ENCODE data around the gene SENP6. TPM values are rescaled to one million over a fixed set of nuclear protein-coding genes. Genes with fewer than 3 reads are reported as not detected.
A peak's percentile ranks its signal among the peaks of the same experiment; 100 is the strongest.
"Not testable (repeated sequence)": the region's sequence is repeated elsewhere in the genome, so short reads cannot be mapped to it uniquely, and the experiment has no call there.

SENP6 gene
- total and polyA plus RNA-seq, 7 donors = 18.0 to 157 (median 122) TPM

- no peak overlapping the region for H3K4me3 ChIP-seq
- H3K4me1 ChIP-seq = peaks cover 0 to 14% (median 4%) of the 10 kb centered on the region in 4 donors
- peaks cover 9 to 75% (median 32%) of the 10 kb centered on the region in 4 donors for H3K36me3 ChIP-seq
- no peaks in the 10 kb centered on the region for H3K9me3 ChIP-seq
- no peak for TF ChIP-seq POLR2A (IDR thresholded peaks at IDR 0.05)
- H3K27me3 ChIP-seq = no peaks in the 10 kb centered on the region
- WGBS, 2 donors = 76 to 95% methylated on average over 2 of the region's 2 CpGs
- intact Hi-C loops (cut with DNase I) = no loop called here
- peak overlapping the region in 1 of 4 donors; percentile 5 for H3K27ac ChIP-seq
- no peak for DNase-seq
Observed at GRCh38 chr6:75711173-75711572, 109.5 kb downstream of the SENP6 start.

GRCh38 chr6:75719133-75719532 lies 117.5 kb downstream of the SENP6 start:
- DNase-seq = no peak
- peaks cover 0 to 32% (median 12%) of the 10 kb centered on the region in 4 donors for H3K36me3 ChIP-seq
- 95 to 96% methylated on average over 3 of the region's 3 CpGs for WGBS, 2 donors
- no peaks in the 10 kb centered on the region for H3K4me1 ChIP-seq
- no peaks in the 10 kb centered on the region for H3K27me3 ChIP-seq
- no peak for TF ChIP-seq CTCF (IDR thresholded peaks at IDR 0.05)
- no peak for TF ChIP-seq EP300 (IDR thresholded peaks at IDR 0.05)
- no peak for TF ChIP-seq POLR2AphosphoS5 (IDR thresholded peaks at IDR 0.05)
- no peak for TF ChIP-seq POLR2A (IDR thresholded peaks at IDR 0.05)
- no peak overlapping the region for H3K27ac ChIP-seq
- H3K9me3 ChIP-seq = no peaks in the 10 kb centered on the region
- intact Hi-C loops (cut with DNase I) = no loop called here
- H3K4me3 ChIP-seq = no peak overlapping the region

GRCh38 chr6:75723382-75723781 lies 121.7 kb downstream of the SENP6 start:
- intact Hi-C loops (cut with DNase I) = no loop called here
- H3K4me3 ChIP-seq = no peak overlapping the region
- H3K27ac ChIP-seq = no peak overlapping the region
- WGBS, 2 donors = 85 to 94% methylated on average over 2 of the region's 2 CpGs
- H3K9me3 ChIP-seq = no peaks in the 10 kb centered on the region
- no peaks in the 10 kb centered on the region for H3K27me3 ChIP-seq
- TF ChIP-seq POLR2AphosphoS5 (IDR thresholded peaks at IDR 0.05) (peak in 1 of 4 donors; percentile 12), EP300 (IDR thresholded peaks at IDR 0.05) (no peak), CTCF (IDR thresholded peaks at IDR 0.05) (no peak)
- DNase-seq = no peak
- no peaks in the 10 kb centered on the region for H3K4me1 ChIP-seq
- H3K36me3 ChIP-seq = no peaks in the 10 kb centered on the region

- Histone ChIP-seq H3K4me3 (no peak overlapping the region), H3K4me1 (no peaks in the 10 kb centered on the region), H3K27me3 (no peaks in the 10 kb centered on the region), H3K9me3 (no peaks in the 10 kb centered on the region), H3K27ac (no peak overlapping the region), H3K36me3 (no peaks in the 10 kb centered on the region)
- 86 to 91% methylated on average over 2 of the region's 2 CpGs for WGBS, 2 donors
- no peak for DNase-seq
- no peak for TF ChIP-seq POLR2A (IDR thresholded peaks at IDR 0.05)
- TF ChIP-seq CTCF (IDR thresholded peaks at IDR 0.05) = no peak
- no peak for TF ChIP-seq POLR2AphosphoS5 (IDR thresholded peaks at IDR 0.05)
- no peak for TF ChIP-seq EP300 (IDR thresholded peaks at IDR 0.05)
- intact Hi-C loops (cut with DNase I) = no loop called here
Observed at GRCh38 chr6:75727206-75727605, 125.5 kb downstream of the SENP6 start.

- H3K36me3 ChIP-seq; DNase-seq; H3K4me3 ChIP-seq; H3K9me3 ChIP-seq; intact Hi-C loops (cut with DNase I); H3K4me1 ChIP-seq; H3K27me3 ChIP-seq; H3K27ac ChIP-seq: not testable (repeated sequence)
- WGBS, 2 donors = 89 to 90% methylated on average over 8 of the region's 8 CpGs
Observed at GRCh38 chr6:75731029-75731428, 129.3 kb downstream of the SENP6 start.

GRCh38 chr6:75735491-75736186 lies 134.0 kb downstream of the SENP6 start:
- Histone ChIP-seq H3K9me3 (no peaks in the 10 kb centered on the region), H3K27me3 (no peaks in the 10 kb centered on the region), H3K36me3 (no peaks in the 10 kb centered on the region), H3K4me3 (no peak overlapping the region), H3K27ac (no peak overlapping the region), H3K4me1 (no peaks in the 10 kb centered on the region)
- TF ChIP-seq POLR2A (IDR thresholded peaks at IDR 0.05) (no peak), CTCF (IDR thresholded peaks at IDR 0.05) (no peak), POLR2AphosphoS5 (IDR thresholded peaks at IDR 0.05) (no peak), EP300 (IDR thresholded peaks at IDR 0.05) (no peak)
- 8 to 41% methylated on average over 1 of the region's 1 CpG for WGBS, 2 donors
- intact Hi-C loops (cut with DNase I) = no loop called here
- no peak for DNase-seq

Data from sigmoid colon (tissue), 7 donors.